ENCODE results near the gene GDPD5. TPM values are rescaled to one million over a fixed set of nuclear protein-coding genes. Genes with fewer than 3 reads are reported as not detected.

The GDPD5 gene
- polyA plus RNA-seq, 1 experiment, result 7.7 TPM

DNA sequence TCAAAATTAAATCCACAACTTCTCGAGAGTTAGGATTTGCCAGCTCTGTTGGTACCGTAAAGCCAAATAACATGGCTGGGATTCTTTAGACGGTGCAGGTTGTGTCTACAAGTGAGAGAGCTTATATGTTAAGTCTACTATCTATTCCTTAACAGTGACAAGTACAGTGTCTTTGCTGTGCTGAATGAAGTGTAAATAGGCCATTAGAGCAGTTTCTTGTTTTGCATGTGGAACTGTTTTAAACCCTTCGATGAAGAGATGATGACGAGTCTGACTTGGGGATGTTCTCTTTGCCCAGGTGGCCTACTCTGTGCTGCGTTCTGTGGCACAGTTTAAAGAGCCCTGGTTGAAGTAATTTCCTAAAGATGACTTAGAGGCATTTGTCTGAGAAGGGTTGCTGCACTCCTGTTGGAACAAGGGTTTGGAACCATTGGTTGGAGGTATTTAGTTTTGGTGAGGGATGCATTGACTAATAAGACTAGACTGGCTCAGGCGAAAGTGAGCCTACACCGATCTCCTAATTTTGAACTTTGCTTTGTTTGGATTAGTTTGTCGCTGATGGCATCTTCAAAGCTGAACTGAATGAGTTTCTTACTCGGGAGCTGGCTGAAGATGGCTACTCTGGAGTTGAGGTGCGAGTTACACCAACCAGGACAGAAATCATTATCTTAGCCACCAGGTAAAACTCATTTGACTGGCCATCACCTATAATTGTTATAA is 125.4 kb downstream of the GDPD5 start:
- ChIA-PET CTCF (interaction anchor here (0.5 to 2.7 kb wide), 5 partner anchors 8 to 121 kb away, joined by 3 to 10 read pairs (median 4); no protein-coding TSS in a partner anchor), POLR2A (interaction anchor here (0.6 kb wide), 1 partner anchor 37 kb away, joined by 21 read pairs; no protein-coding TSS in a partner anchor)
- no peaks in the 10 kb centered on the region for H3K27me3 ChIP-seq (ENCODE audit: control insufficient read depth, insufficient read depth, low read length)
- TF ChIP-seq, protein P1, sequence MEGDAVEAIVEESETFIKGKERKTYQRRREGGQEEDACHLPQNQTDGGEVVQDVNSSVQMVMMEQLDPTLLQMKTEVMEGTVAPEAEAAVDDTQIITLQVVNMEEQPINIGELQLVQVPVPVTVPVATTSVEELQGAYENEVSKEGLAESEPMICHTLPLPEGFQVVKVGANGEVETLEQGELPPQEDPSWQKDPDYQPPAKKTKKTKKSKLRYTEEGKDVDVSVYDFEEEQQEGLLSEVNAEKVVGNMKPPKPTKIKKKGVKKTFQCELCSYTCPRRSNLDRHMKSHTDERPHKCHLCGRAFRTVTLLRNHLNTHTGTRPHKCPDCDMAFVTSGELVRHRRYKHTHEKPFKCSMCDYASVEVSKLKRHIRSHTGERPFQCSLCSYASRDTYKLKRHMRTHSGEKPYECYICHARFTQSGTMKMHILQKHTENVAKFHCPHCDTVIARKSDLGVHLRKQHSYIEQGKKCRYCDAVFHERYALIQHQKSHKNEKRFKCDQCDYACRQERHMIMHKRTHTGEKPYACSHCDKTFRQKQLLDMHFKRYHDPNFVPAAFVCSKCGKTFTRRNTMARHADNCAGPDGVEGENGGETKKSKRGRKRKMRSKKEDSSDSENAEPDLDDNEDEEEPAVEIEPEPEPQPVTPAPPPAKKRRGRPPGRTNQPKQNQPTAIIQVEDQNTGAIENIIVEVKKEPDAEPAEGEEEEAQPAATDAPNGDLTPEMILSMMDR (IDR thresholded peaks at IDR 0.05; ENCODE audit: insufficient read depth, low read depth, low read length), result no peak
- peaks cover 22% of the 10 kb centered on the region for H3K36me3 ChIP-seq (ENCODE audit: control insufficient read depth, insufficient read depth, low read length)
- peak overlapping the region; percentile 69 for H3K4me3 ChIP-seq (ENCODE audit: low read depth, low read length)
- DNase-seq (ENCODE audit: low read depth), result no peak

GRCh38 chr11:75399344-75400145 is 126.2 kb downstream of the GDPD5 start, which contains the start of gene RPS3:
RPS3 (plus strand) TSS chr11:75399518; CDS start chr11:75399548, 30 bp downstream.
- ChIA-PET POLR2A (no interaction called here), CTCF (interaction anchor here (0.6 to 2.7 kb wide), 3 partner anchors 11 to 153 kb away, joined by 3 to 10 read pairs (median 4); no protein-coding TSS in a partner anchor)
- H3K36me3 ChIP-seq (ENCODE audit: control insufficient read depth, insufficient read depth, low read length), result peaks cover 19% of the 10 kb centered on the region
- peak; percentile 63 for DNase-seq (ENCODE audit: low read depth)
- peak within 1 kb of the TSS; percentile 69 for H3K4me3 ChIP-seq (ENCODE audit: low read depth, low read length)
- peaks cover 2% of the 10 kb centered on the region; the same call in 1 of the 2 replicates for H3K27me3 ChIP-seq (ENCODE audit: control insufficient read depth, insufficient read depth, low read length)
- TF ChIP-seq, protein P1 (IDR thresholded peaks at IDR 0.05; ENCODE audit: insufficient read depth, low read depth, low read length), result peak; percentile 23; the same call in 1 of the 2 replicates

- ChIA-PET POLR2A (no interaction called here), CTCF (interaction anchor here (0.6 to 2.7 kb wide), 4 partner anchors 10 to 152 kb away, joined by 3 to 13 read pairs (median 6); no protein-coding TSS in a partner anchor)
- TF ChIP-seq, protein P1 (IDR thresholded peaks at IDR 0.05; ENCODE audit: insufficient read depth, low read depth, low read length), result no peak
- no peak overlapping the region for H3K4me3 ChIP-seq (ENCODE audit: low read depth, low read length)
- no peak for DNase-seq (ENCODE audit: low read depth)
- H3K36me3 ChIP-seq (ENCODE audit: control insufficient read depth, insufficient read depth, low read length), result peaks cover 14% of the 10 kb centered on the region
- peaks cover 2% of the 10 kb centered on the region; the same call in 1 of the 2 replicates for H3K27me3 ChIP-seq (ENCODE audit: control insufficient read depth, insufficient read depth, low read length)
These were observed 126.8 kb downstream of the GDPD5 start for GRCh38 chr11:75398906-75399305.

DNA sequence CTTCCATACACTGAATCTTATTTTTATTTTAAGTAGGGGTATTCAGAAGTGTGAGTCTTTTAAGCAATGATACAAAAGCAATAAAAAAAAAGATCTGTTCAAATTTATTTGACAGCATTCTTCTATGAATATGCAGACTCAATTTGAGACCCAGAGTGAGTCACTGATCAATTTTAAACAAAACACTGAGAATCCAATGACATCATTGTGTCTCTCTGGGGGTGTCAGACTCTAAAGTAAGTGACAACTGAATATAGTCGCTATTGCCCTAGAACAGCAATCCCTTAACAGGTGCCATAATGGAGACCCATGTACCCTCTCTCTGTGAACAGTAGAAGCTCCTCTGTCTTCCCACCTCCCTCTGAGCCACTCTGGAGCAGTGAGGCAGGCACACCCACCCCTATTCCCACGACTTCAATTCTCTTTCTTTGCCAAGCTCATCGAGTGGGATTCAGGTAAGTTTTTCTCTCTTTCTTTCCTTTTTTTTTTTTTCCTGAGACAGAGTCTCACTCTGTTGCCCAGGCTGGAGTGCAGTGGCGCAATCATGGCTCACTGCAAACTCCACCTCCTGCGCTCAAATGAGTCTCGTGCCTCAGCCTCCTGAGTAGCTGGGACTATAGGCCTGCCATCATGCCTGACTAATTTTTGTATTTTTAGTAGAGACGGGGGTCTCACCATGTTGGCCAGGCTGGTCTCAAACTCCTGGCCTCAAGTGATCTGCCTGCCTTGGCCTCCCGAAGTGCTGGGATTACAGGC is 131.5 kb downstream of the GDPD5 start:
- no peak overlapping the region for H3K4me3 ChIP-seq (ENCODE audit: low read depth, low read length)
- no peak for DNase-seq (ENCODE audit: low read depth)
- CTCF ChIA-PET, result interaction anchor here (1.6 kb wide), 1 partner anchor 9 kb away, joined by 7 read pairs; no protein-coding TSS in a partner anchor
- TF ChIP-seq, protein P1 (IDR thresholded peaks at IDR 0.05; ENCODE audit: insufficient read depth, low read depth, low read length), result no peak
- no peaks in the 10 kb centered on the region for H3K36me3 ChIP-seq (ENCODE audit: control insufficient read depth, insufficient read depth, low read length)
- peaks cover 9% of the 10 kb centered on the region for H3K27me3 ChIP-seq (ENCODE audit: control insufficient read depth, insufficient read depth, low read length)
- POLR2A ChIA-PET, result no interaction called here

All from BJ (cell line).